MG63 (cell line): ENCODE results near the gene ZFP64. TPM values are rescaled to one million over a fixed set of nuclear protein-coding genes. Genes with fewer than 3 reads are reported as not detected.
"Not testable (repeated sequence)": the region's sequence is repeated elsewhere in the genome, so short reads cannot be mapped to it uniquely, and the experiment has no call there.

Source experiments
- DNase-seq: peaks from one replicate; pipeline ENCODE4 v3.0.0-alpha.2; 2020
- H3K27me3 ChIP-seq: fragments of 250-450 bp; sonication (Bioruptor Pico); 2 replicates; pipeline ENCODE4 v1.5.1; 2020; ENCODE audit warnings: mild to moderate bottlenecking, moderate library complexity
- H3K36me3 ChIP-seq: fragments of 250-450 bp; sonication (Bioruptor Pico); 2 replicates; pipeline ENCODE4 v1.5.1; 2020; ENCODE audit warnings: mild to moderate bottlenecking, moderate library complexity
- H3K4me3 ChIP-seq: fragments of 250-450 bp; sonication (Bioruptor Pico); 2 replicates; pipeline ENCODE4 v1.5.1; 2020; ENCODE audit warnings: mild to moderate bottlenecking, moderate library complexity
- H3K9me3 ChIP-seq: fragments of 250-450 bp; sonication (Bioruptor Pico); 2 replicates; pipeline ENCODE4 v1.5.1; 2020; ENCODE audit warnings: mild to moderate bottlenecking, moderate library complexity
- total RNA-seq: library from RNA; depleted of rRNA; stranded (reverse); fragments of >200 nt; shearing (Covaris generic); gene quantifications from 2 replicates; pipeline ENCODE4 v1.2.3, GENCODE V29; 2014; ENCODE audit warnings: low replicate concordance

The ZFP64 gene
- total RNA-seq, 1 experiment from 2014 or later: 15.2 TPM

DNA sequence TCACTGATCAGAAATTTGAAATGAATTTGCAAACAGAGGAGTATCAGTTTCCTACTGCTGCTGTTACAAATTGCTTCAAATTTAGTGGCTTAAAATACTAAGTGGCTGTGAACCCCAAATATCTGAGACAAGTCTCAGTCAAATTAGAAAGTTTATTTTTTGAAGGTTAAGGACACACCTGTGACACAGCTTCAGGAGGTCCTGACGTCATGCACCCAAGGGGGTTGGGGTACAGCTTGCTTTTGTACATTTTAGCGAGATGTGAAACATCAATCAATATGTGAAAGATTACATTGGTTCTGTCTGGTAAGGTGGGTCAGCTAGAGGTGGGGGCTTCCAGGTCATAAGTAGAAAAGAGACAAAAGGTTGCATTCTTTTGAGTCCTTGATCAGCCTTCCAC lies 21.4 kb upstream of the ZFP64 start:
- H3K4me3 ChIP-seq: no peak overlapping the region
- H3K27me3 ChIP-seq: peaks cover 7% of the 10 kb centered on the region; the same call in 1 of the 2 replicates
- no peaks in the 10 kb centered on the region for H3K36me3 ChIP-seq
- no peaks in the 10 kb centered on the region for H3K9me3 ChIP-seq
- no peak for DNase-seq

DNA sequence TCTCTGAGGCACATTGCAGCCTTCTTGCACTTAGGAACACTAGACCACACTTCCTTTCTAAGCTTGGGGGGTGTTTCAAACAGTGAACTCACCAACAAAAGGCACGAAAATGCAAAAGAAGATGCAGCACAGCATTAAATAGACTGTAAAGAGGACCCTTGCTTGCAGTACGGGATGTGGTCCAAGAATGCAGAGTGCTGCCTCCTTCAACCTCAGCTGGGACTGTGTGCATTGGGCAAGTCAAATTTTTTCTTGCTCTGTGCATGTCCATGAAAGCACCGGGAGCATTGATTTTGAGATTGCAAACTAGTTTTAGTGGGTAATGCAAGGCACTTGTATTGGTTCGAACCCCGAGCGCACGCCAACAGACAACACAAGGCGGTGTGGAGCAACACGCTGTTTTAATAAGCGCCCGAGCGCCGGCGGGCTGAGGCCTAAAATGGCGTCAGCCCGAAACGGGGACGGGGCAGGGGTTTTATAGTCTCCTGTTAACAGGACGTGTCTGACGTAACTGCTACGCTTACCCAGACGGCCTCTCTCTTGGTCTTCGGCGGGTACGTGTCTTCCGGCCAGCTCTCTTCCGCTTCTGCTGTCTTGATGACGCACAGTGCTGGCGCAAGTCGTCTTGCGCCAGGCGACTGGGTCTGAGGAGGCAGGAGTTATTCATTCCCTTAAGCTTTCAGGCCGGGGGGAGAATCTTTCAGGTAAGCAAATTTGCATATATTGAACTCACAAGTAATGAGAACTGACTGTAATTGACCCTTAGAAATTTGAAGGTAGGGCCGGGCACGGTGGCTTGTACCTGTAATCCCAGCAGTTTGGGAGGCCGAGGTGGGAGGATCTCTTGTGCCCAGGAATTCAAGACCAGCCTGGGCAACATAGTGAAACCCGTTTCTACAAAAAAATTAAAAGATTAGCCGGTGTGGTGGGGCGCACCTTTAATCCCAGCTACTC lies 18.7 kb upstream of the ZFP64 start:
- DNase-seq: no peak
- H3K9me3 ChIP-seq: no peaks in the 10 kb centered on the region

GRCh38 chr20:52209154-52209571 lies 17.6 kb upstream of the ZFP64 start:
- H3K27me3 ChIP-seq: peaks cover 5% of the 10 kb centered on the region; the same call in 1 of the 2 replicates
- DNase-seq: no peak
- H3K36me3 ChIP-seq: no peaks in the 10 kb centered on the region
- H3K4me3 ChIP-seq: no peak overlapping the region
- H3K9me3 ChIP-seq: no peaks in the 10 kb centered on the region

More for the DNA sequence above, 18.7 kb upstream of the ZFP64 start:
- Histone ChIP-seq H3K4me3 (no peak overlapping the region), H3K36me3 (no peaks in the 10 kb centered on the region), H3K27me3 (peaks cover 6% of the 10 kb centered on the region; the same call in 1 of the 2 replicates)

DNA sequence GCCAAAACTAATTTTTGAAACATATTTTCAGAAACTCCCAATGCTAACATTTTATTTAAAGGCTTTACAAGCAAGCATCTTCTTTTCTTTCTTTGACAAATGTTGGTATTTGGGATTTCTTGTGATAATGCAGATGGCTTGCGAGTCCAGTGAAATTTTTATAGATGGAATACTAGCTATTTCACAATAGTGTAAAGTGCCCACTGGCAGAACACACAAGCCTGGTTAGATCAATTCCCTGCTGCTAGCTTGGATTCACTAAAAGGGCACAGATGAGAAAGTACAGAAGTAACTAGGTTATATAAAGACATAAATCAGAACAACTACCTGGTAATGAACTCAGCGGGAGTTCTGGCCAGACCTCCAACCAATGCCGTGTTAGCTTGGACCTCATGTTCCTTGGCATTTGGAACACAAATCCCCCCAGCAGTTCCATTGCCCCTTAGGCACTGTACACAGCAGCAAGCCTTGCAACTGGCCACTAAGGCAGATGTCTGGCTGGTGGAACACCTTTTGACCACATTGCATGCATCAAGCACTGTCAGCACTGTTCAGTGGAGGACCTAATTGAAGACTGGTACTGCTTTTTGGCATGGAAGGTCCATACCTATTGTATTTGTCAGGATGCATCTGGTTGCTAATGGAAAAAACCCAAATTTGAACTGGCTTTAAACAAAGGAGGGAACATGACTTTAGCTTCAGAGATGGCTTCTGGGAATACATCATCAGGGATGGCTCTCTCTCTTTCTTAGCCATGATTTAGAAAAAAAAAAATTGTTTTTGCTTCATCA lies 15.6 kb upstream of the ZFP64 start:
- DNase-seq: no peak
- Histone ChIP-seq H3K36me3 (no peaks in the 10 kb centered on the region), H3K9me3 (no peaks in the 10 kb centered on the region)

DNA sequence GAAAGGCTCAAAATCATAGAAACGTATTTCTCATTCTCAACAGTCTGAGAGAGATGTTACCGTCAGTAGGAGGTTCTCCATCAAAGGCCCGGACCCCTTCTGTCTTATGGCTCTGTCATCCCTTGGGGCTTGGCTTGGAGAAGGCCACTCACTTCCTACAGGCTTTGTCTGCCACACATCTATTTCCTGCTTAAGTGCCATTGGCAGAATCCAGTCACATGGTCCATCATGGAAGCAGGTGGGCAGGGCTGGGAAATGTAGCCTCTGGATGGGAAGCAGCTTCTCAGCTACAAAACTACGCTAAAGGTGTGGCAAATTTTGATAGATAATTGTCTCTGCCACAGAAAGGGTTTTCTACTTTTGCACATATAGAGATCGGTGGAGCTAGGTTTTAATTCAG lies 12.6 kb upstream of the ZFP64 start:
- H3K36me3 ChIP-seq: no peaks in the 10 kb centered on the region

More for the DNA sequence above, 15.6 kb upstream of the ZFP64 start:
- H3K4me3 ChIP-seq: no peak overlapping the region
- 0 out of 2 replicates have a peak, but pooled peaks cover 5% of the 10 kb centered on the region for H3K27me3 ChIP-seq

GRCh38 chr20:52201395-52201794 lies 9.8 kb upstream of the ZFP64 start:
- Histone ChIP-seq H3K36me3 (no peaks in the 10 kb centered on the region), H3K9me3 (no peaks in the 10 kb centered on the region), H3K4me3 (no peak overlapping the region), H3K27me3 (peaks cover 3% of the 10 kb centered on the region; the same call in 1 of the 2 replicates)
- DNase-seq: no peak

More for the DNA sequence above, 12.6 kb upstream of the ZFP64 start:
- no peak overlapping the region for H3K4me3 ChIP-seq
- no peak for DNase-seq
- H3K9me3 ChIP-seq: no peaks in the 10 kb centered on the region
- peaks cover 5% of the 10 kb centered on the region; the same call in 1 of the 2 replicates for H3K27me3 ChIP-seq

DNA sequence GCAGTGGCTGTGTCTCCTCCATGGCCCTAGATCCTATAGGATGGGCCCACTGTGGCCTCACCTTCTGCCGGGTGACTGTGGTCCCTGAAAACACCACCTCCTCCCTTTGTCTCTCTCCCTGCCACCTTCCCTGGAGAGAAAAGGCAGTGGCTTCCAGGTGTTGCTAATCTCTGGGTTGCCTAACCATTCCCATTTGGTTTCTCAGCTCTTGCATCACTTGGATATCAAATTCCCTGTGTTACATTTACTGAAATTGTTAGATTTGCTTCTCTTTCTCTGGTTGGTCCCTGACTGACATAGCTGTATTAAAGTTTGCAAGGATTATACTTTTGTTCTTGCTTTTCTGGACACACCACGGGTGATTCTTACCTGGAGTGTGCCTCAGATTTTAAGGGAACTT lies 9.3 kb upstream of the ZFP64 start:
- no peak for DNase-seq

GRCh38 chr20:52196845-52197244 lies 5.3 kb upstream of the ZFP64 start:
- H3K27me3 ChIP-seq: peaks cover 3% of the 10 kb centered on the region; the same call in 1 of the 2 replicates
- DNase-seq: no peak
- H3K36me3 ChIP-seq: no peaks in the 10 kb centered on the region
- H3K9me3 ChIP-seq: no peaks in the 10 kb centered on the region
- no peak overlapping the region for H3K4me3 ChIP-seq

More for the DNA sequence above, 9.3 kb upstream of the ZFP64 start:
- H3K9me3 ChIP-seq: no peaks in the 10 kb centered on the region
- H3K36me3 ChIP-seq: no peaks in the 10 kb centered on the region
- peaks cover 3% of the 10 kb centered on the region; the same call in 1 of the 2 replicates for H3K27me3 ChIP-seq
- no peak overlapping the region for H3K4me3 ChIP-seq

- no peak for DNase-seq
- no peak overlapping the region for H3K4me3 ChIP-seq
- H3K27me3 ChIP-seq: no peaks in the 10 kb centered on the region
- no peaks in the 10 kb centered on the region for H3K36me3 ChIP-seq
- H3K9me3 ChIP-seq: no peaks in the 10 kb centered on the region
These were observed 2.4 kb upstream of the ZFP64 start for GRCh38 chr20:52193886-52194545.

- no peaks in the 10 kb centered on the region for H3K36me3 ChIP-seq
- no peak for DNase-seq
- H3K4me3 ChIP-seq: no peak overlapping the region
- no peaks in the 10 kb centered on the region for H3K27me3 ChIP-seq
- H3K9me3 ChIP-seq: no peaks in the 10 kb centered on the region
These were observed 1.6 kb upstream of the ZFP64 start for GRCh38 chr20:52193133-52193532.

- not testable (repeated sequence) for DNase-seq
These were observed 1.1 kb upstream of the ZFP64 start for GRCh38 chr20:52192719-52193007.

DNA sequence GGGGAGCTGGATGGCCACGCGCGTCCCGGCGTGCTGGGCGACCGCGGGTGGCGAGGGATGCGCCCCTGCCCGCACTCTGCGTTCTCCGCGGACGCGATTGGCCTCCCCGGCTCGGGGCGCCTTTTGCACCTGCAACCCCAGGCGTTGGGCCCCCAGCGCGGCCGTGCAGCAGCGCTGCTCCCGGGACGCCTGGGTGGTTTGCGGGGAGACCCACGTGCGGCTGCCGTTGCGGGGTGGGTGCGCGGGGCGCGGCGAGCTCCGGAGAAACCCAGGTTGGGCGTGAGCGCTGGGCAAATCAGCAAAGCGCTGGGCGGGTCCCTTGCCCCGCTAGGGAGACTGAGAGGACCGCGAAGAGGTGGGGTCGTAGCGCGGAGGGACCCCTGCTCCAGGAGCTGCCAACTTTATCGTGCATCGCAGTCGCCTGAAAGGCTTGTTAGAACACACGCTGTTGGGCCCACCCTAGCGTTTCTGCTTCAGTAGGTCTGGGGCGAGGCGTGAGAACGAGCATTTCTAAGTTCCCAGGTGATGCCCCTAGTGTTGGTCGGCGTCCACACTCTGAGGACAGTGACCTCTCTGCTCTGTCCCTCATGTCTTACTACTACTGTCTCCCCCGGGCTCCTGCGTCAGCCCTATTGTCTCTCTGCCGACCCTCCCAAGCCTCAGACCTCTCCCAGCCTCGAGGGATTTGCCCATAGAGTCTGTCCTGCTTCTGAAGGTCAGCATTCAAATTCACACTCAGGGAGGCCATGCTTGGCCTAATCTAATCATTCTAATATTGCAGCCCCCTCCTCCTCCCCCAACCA lies 538 bp upstream of the ZFP64 start:
- Histone ChIP-seq H3K9me3 (no peaks in the 10 kb centered on the region), H3K27me3 (no peaks in the 10 kb centered on the region), H3K36me3 (peaks cover 4% of the 10 kb centered on the region), H3K4me3 (peak overlapping the region; percentile 96)
- DNase-seq: peak; percentile 59

More at GRCh38 chr20:52192719-52193007, 1.1 kb upstream of the ZFP64 start:
- H3K9me3 ChIP-seq, H3K27me3 ChIP-seq, H3K36me3 ChIP-seq: not testable (repeated sequence)
- H3K4me3 ChIP-seq: peak overlapping the region; percentile 96

DNA sequence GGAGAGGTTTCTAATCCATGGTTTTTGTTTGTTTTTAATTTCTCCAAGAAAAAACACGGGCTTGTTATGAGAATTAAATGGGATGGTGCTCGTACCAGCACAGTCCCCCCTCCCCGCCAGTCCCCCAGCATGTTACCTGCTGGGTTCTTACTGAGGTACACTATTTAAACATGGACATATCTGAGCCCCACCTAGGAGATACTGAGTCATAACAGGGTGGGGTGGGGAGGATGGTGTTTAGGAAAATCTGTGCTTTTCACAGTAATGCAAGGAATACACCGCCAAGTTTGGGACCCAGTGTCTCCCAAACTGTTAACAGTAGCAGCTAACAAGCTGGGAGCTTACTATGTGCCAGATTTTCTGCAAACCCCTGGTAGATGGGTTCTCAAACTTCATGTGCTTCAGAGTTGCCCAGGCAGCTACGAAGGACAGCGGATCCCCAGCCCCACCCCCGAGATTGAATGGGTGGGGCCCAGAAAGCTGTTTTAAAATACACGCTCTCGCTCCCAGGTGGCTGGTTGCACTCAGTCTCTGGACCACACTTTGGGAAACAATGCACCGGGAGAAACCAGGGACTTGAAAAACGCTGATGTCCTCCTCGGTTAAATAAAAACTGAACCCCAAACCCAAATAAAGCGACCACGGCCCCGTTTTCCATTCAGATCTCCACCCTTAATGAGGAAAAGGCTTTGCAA lies 995 bp downstream of the ZFP64 start:
- no peaks in the 10 kb centered on the region for H3K27me3 ChIP-seq
- peak; percentile 60 for DNase-seq
- no peaks in the 10 kb centered on the region for H3K9me3 ChIP-seq
- H3K36me3 ChIP-seq: peaks cover 20% of the 10 kb centered on the region
- H3K4me3 ChIP-seq: peak overlapping the region; percentile 96

DNA sequence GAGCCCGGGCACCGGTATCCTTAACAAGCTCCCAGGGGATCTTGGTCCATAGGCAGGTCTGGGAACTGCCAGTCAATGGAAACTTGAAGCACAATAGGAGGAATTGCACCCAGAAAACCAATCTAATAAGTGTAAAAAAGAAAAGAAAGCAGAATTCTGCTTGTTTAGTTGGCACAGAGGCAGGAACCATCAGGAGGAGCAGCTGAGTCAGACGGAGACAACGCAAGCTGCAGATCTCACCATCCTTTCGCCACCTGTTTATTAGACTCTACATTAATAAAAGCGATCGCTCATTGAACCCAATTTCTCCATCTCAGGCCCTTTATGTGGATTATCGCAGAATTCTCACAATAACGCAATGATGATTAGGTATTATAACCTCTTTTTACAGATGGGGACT lies 9.8 kb downstream of the ZFP64 start:
- no peaks in the 10 kb centered on the region for H3K9me3 ChIP-seq
- no peak for DNase-seq
- no peak overlapping the region for H3K4me3 ChIP-seq
- H3K27me3 ChIP-seq: no peaks in the 10 kb centered on the region
- peaks cover 41% of the 10 kb centered on the region for H3K36me3 ChIP-seq

DNA sequence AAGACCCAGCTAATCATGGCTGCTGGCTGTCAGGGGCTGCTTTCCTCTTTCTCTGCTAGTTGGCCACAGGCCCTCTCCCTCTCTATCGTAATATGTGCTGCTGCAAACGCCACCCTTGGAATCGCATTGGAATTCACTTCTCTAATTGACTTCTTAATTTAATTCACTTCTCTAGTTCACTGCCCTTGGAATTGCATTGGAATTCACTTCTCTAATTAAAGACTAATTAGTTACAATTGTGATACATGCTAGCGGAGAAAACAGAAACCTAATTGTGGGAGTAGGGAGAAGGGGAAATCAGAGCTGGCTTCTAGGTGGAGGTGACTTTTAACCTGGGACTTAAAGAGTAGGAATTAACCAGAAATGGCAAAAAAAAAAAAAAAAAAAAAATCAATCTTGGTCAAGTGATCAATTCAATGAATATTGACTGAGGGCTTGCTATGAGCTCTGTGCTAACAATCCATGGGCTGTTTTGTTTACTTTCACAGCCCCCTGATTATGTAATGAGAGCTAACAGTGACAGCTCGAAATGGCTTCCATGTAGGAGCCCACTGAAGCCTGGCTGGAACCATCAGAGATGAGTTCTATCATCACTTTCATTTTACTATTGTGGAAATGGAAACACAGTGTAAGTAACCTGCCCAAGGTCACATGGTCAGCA lies 11.3 kb downstream of the ZFP64 start:
- Histone ChIP-seq H3K4me3 (no peak overlapping the region), H3K9me3 (no peaks in the 10 kb centered on the region), H3K36me3 (peaks cover 28% of the 10 kb centered on the region), H3K27me3 (no peaks in the 10 kb centered on the region)
- no peak for DNase-seq
